GM21390 (cell line): ENCODE measurements around the gene KLRD1.
"Not testable (repeated sequence)": the region's sequence is repeated elsewhere in the genome, so short reads cannot be mapped to it uniquely, and the experiment has no call there.

Experiments
- ATAC-seq: cut with Tn5 transposase; IDR thresholded peaks from one replicate; pipeline ENCODE4 v1.9.1; 2021; ENCODE audit not compliant: unreplicated experiment

Gene KLRD1

GRCh38 chr12:10307630-10308029 is at the start of gene KLRD1:
Gene KLRD1, plus strand, starts transcription at chr12:10307870. Its CDS starts 208 bp downstream, at chr12:10308078.
- no peak for ATAC-seq

- ATAC-seq: no peak
Measured at GRCh38 chr12:10260927-10261326, 46.7 kb upstream of the KLRD1 start.

- no peak for ATAC-seq
Measured at GRCh38 chr12:10268037-10268436, 39.6 kb upstream of the KLRD1 start.

- no peak for ATAC-seq
Measured at GRCh38 chr12:10272467-10272866, 35.2 kb upstream of the KLRD1 start.

GRCh38 chr12:10276774-10277173 is 30.9 kb upstream of the KLRD1 start:
- ATAC-seq: no peak

- no peak for ATAC-seq
Measured at GRCh38 chr12:10278104-10278503, 29.6 kb upstream of the KLRD1 start.

GRCh38 chr12:10279937-10280336 is 27.7 kb upstream of the KLRD1 start:
- ATAC-seq: no peak

GRCh38 chr12:10283027-10283426 is 24.6 kb upstream of the KLRD1 start:
- no peak for ATAC-seq

GRCh38 chr12:10285919-10286318 is 21.8 kb upstream of the KLRD1 start:
- no peak for ATAC-seq

GRCh38 chr12:10289005-10289754 is 18.5 kb upstream of the KLRD1 start:
- no peak for ATAC-seq

- no peak for ATAC-seq
Measured at GRCh38 chr12:10291030-10291429, 16.6 kb upstream of the KLRD1 start.

- ATAC-seq: no peak
Measured at GRCh38 chr12:10293151-10293550, 14.5 kb upstream of the KLRD1 start.

GRCh38 chr12:10293570-10294227 is 14.0 kb upstream of the KLRD1 start:
- no peak for ATAC-seq

GRCh38 chr12:10301103-10301502 is 6.6 kb upstream of the KLRD1 start:
- ATAC-seq: no peak

- no peak for ATAC-seq
Measured at GRCh38 chr12:10304161-10304574, 3.5 kb upstream of the KLRD1 start.

- no peak for ATAC-seq
Measured at GRCh38 chr12:10305411-10305810, 2.3 kb upstream of the KLRD1 start.

GRCh38 chr12:10310926-10311720 is 3.5 kb downstream of the KLRD1 start:
- ATAC-seq: no peak

GRCh38 chr12:10319388-10319787 is 11.7 kb downstream of the KLRD1 start:
- no peak for ATAC-seq

GRCh38 chr12:10320643-10321042 is 13.0 kb downstream of the KLRD1 start:
- ATAC-seq: no peak

- not testable (repeated sequence) for ATAC-seq
Measured at GRCh38 chr12:10328691-10329090, 21.0 kb downstream of the KLRD1 start.

- no peak for ATAC-seq
Measured at GRCh38 chr12:10331642-10332239, 24.1 kb downstream of the KLRD1 start.
